Hepatocyte (in vitro differentiated cells): ENCODE data around the gene EXD1.

Experiments
- CTCF ChIP-seq: fragments of 200-600 bp; sonication (generic); IDR thresholded peaks from 2 replicates; pipeline ENCODE4 v1.5.1; 2016; ENCODE audit warnings: antibody characterized with exemption, mild to moderate bottlenecking; ENCODE audit not compliant: poor library complexity
- EZH2 ChIP-seq: fragments of 200-600 bp; sonication (generic); IDR thresholded peaks from 2 replicates; pipeline ENCODE4 v1.6.1; 2016; ENCODE audit warnings: antibody characterized with exemption, mild to moderate bottlenecking, borderline replicate concordance

DNA sequence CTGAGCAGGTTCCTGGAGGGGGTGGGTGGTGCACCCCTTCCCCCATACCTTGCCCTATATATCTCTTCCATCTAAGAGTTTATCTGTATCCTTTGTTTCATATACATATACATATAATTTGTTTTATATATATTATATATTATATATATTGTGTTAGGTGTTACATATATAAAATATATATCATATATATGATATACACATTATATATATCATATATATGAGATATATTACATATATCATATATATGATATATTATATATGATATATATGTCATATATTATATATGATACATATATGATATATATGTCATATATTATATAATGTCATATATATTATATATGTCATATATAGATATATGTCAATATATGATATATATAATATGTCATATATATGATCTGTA, 31.1 kb downstream of the EXD1 start:
- TF ChIP-seq CTCF (no peak), EZH2 (no peak)
